ENCODE measurements around the gene CHD6.

CHD6 gene

DNA sequence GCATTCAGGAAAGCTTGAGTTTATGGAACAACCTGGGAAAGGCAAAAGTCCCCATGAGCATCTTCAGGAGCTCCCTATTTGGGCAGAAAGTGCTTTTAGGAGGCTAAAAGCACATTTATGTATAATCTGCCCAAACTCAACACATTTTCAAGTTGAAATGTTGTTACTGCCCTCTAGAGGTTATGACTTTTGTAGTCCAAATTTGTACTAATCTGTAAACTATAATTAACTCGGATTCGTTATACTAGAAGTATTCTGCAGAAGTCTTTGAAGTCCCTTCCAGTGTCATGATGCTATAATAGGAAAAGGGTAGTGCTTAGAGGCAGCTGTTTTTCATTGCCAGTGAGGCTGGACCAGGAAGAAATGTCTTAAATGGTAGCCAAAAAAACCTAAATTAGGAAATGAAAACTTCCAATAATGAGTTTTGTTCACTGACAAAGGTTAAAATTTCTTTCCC lies 206.8 kb downstream of the CHD6 start:
- TF ChIP-seq, protein P1, sequence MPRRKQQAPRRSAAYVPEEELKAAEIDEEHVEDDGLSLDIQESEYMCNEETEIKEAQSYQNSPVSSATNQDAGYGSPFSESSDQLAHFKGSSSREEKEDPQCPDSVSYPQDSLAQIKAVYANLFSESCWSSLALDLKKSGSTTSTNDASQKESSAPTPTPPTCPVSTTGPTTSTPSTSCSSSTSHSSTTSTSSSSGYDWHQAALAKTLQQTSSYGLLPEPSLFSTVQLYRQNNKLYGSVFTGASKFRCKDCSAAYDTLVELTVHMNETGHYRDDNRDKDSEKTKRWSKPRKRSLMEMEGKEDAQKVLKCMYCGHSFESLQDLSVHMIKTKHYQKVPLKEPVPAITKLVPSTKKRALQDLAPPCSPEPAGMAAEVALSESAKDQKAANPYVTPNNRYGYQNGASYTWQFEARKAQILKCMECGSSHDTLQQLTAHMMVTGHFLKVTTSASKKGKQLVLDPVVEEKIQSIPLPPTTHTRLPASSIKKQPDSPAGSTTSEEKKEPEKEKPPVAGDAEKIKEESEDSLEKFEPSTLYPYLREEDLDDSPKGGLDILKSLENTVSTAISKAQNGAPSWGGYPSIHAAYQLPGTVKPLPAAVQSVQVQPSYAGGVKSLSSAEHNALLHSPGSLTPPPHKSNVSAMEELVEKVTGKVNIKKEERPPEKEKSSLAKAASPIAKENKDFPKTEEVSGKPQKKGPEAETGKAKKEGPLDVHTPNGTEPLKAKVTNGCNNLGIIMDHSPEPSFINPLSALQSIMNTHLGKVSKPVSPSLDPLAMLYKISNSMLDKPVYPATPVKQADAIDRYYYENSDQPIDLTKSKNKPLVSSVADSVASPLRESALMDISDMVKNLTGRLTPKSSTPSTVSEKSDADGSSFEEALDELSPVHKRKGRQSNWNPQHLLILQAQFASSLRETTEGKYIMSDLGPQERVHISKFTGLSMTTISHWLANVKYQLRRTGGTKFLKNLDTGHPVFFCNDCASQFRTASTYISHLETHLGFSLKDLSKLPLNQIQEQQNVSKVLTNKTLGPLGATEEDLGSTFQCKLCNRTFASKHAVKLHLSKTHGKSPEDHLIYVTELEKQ (tag by site-specific recombination; IDR thresholded peaks at IDR 0.05; ENCODE audit: borderline replicate concordance), result no peak
- TF ChIP-seq ZNF510 (tag by site-specific recombination; IDR thresholded peaks at IDR 0.05; ENCODE audit: insufficient replicate concordance) (no peak), ZNF311 (tag by site-specific recombination; IDR thresholded peaks at IDR 0.05; ENCODE audit: borderline replicate concordance) (no peak), ZNF654 (tag by site-specific recombination; IDR thresholded peaks at IDR 0.05; ENCODE audit: low read depth) (peak; percentile 14; the same call in 1 of the 2 replicates)
- TF ChIP-seq, protein P2, sequence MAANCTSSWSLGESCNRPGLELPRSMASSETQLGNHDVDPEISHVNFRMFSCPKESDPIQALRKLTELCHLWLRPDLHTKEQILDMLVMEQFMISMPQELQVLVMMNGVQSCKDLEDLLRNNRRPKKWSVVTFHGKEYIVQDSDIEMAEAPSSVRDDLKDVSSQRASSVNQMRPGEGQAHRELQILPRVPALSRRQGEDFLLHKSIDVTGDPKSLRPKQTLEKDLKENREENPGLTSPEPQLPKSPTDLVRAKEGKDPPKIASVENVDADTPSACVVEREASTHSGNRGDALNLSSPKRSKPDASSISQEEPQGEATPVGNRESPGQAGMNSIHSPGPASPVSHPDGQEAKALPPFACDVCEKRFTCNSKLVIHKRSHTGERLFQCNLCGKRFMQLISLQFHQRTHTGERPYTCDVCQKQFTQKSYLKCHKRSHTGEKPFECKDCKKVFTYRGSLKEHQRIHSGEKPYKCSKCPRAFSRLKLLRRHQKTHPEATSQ (tag by site-specific recombination; IDR thresholded peaks at IDR 0.05), result no peak
- ChIA-PET CTCF (interaction anchor here (0.5 to 1.4 kb wide), 9 partner anchors 9 to 449 kb away, joined by 3 to 7 read pairs (median 3); partner anchors contain the start of gene EMILIN3), POLR2A (no interaction called here)
- peaks cover 5 to 98% of the 10 kb centered on the region in 2 experiments; a peak in 1 of 3 replicates for H3K36me3 ChIP-seq (ENCODE audit: control insufficient read depth in 2 of 2, insufficient read depth in 1 of 2, low read length in 2 of 2)
- no peaks in the 10 kb centered on the region for H3K4me1 ChIP-seq (ENCODE audit: control insufficient read depth, insufficient read depth, low read length)
- no peaks in the 10 kb centered on the region for H3K9me3 ChIP-seq (ENCODE audit: control insufficient read depth, insufficient read depth, low read depth, low read length)
- no peak overlapping the region for H3K4me3 ChIP-seq (ENCODE audit: low read depth, low read length)
- no peak overlapping the region for H3K27ac ChIP-seq (ENCODE audit: extremely low read depth, low read depth, low read length)

DNA sequence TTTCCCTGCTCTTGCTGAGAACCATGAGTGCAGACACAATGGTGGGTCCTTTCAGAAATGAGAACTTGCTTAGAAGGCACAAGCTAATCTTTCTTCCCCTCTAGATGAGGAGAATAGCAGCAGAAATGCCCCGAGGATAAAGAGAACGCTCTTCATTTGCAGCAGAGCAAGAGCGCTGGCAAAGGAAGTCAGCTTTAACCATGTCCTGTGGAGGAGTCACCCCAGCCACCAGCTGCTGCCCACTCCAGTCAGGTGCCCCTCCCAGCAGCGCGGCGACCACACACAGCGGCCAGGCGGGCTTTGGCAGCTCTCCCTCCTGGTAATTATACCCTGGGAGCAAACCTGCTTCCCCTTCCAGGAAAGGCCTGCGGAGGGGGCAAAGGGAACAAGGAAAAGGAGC lies 209.2 kb downstream of the CHD6 start:
- TF ChIP-seq ZSCAN16 (tag by site-specific recombination; IDR thresholded peaks at IDR 0.05) (no peak), ZFP37 (tag by site-specific recombination; IDR thresholded peaks at IDR 0.05) (no peak), HOXD13 (CRISPR knock-in tag; IDR thresholded peaks at IDR 0.05; ENCODE audit: borderline replicate concordance) (no peak), ZNF768 (tag by site-specific recombination; IDR thresholded peaks at IDR 0.05) (no peak)
- TF ChIP-seq, protein P3, sequence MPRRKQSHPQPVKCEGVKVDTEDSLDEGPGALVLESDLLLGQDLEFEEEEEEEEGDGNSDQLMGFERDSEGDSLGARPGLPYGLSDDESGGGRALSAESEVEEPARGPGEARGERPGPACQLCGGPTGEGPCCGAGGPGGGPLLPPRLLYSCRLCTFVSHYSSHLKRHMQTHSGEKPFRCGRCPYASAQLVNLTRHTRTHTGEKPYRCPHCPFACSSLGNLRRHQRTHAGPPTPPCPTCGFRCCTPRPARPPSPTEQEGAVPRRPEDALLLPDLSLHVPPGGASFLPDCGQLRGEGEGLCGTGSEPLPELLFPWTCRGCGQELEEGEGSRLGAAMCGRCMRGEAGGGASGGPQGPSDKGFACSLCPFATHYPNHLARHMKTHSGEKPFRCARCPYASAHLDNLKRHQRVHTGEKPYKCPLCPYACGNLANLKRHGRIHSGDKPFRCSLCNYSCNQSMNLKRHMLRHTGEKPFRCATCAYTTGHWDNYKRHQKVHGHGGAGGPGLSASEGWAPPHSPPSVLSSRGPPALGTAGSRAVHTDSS (tag by site-specific recombination; IDR thresholded peaks at IDR 0.05), result no peak
- ChIA-PET POLR2A (no interaction called here), CTCF (no interaction called here)
- Histone ChIP-seq H3K36me3 (ENCODE audit: control insufficient read depth in 2 of 2, insufficient read depth in 1 of 2, low read length in 2 of 2) (peaks cover 0 to 98% of the 10 kb centered on the region in 2 experiments; a peak in 1 of 3 replicates), H3K9me3 (ENCODE audit: control insufficient read depth, insufficient read depth, low read depth, low read length) (no peaks in the 10 kb centered on the region), H3K4me1 (ENCODE audit: control insufficient read depth, insufficient read depth, low read length) (no peaks in the 10 kb centered on the region), H3K4me3 (ENCODE audit: low read depth, low read length) (no peak overlapping the region), H3K27ac (ENCODE audit: extremely low read depth, low read depth, low read length) (no peak overlapping the region)

DNA sequence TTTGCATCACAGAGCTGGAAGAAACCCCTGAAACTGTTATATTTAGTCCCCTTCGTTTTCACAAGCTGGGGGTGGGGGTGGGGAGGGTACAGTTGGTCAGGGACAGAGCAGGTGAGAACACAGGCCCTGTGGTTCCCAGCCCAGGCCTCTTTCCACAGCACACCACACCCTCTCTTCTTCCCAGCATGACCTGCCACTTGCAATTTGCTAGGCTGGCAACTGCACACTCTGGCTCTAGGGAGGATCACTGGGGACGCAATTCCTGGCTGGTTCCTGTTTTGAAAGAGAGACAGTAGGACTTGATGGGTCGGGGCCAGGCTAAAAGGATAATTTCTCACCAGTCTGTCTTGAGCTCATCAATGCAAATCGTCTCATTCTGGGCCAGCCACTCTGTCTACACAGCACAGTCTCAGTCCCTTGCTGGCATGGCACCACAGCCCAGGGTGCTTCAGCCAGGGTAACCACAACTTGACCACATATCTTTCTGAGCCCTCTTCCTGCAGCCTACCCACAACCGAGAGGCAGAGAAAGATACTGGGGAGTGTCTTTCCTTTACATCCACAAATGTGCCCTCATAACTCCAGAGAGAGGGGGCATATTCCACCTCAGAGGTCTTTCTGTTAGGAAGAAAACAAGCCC lies 209.9 kb downstream of the CHD6 start:
- no peak overlapping the region for H3K4me3 ChIP-seq (ENCODE audit: low read depth, low read length)
- no peaks in the 10 kb centered on the region for H3K4me1 ChIP-seq (ENCODE audit: control insufficient read depth, insufficient read depth, low read length)
- ChIA-PET POLR2A (no interaction called here), CTCF (no interaction called here)
- peaks cover 0 to 97% of the 10 kb centered on the region in 2 experiments; a peak in 1 of 3 replicates for H3K36me3 ChIP-seq (ENCODE audit: control insufficient read depth in 2 of 2, insufficient read depth in 1 of 2, low read length in 2 of 2)
- no peaks in the 10 kb centered on the region for H3K9me3 ChIP-seq (ENCODE audit: control insufficient read depth, insufficient read depth, low read depth, low read length)
- H3K27ac ChIP-seq (ENCODE audit: extremely low read depth, low read depth, low read length), result no peak overlapping the region
- TF ChIP-seq, protein P4, sequence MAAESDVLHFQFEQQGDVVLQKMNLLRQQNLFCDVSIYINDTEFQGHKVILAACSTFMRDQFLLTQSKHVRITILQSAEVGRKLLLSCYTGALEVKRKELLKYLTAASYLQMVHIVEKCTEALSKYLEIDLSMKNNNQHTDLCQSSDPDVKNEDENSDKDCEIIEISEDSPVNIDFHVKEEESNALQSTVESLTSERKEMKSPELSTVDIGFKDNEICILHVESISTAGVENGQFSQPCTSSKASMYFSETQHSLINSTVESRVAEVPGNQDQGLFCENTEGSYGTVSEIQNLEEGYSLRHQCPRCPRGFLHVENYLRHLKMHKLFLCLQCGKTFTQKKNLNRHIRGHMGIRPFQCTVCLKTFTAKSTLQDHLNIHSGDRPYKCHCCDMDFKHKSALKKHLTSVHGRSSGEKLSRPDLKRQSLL (tag by site-specific recombination; IDR thresholded peaks at IDR 0.05), result no peak
- no peak for TF ChIP-seq ZNF211 (tag by site-specific recombination; IDR thresholded peaks at IDR 0.05; ENCODE audit: low read depth)
- TF ChIP-seq, protein P5, sequence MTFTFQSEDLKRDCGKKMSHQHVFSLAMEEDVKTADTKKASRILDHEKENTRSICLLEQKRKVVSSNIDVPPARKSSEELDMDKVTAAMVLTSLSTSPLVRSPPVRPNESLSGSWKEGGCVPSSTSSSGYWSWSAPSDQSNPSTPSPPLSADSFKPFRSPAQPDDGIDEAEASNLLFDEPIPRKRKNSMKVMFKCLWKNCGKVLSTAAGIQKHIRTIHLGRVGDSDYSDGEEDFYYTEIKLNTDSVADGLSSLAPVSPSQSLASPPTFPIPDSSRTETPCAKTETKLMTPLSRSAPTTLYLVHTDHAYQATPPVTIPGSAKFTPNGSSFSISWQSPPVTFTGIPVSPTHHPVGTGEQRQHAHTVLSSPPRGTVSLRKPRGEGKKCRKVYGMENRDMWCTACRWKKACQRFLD (tag by site-specific recombination; IDR thresholded peaks at IDR 0.05), result no peak
- TF ChIP-seq BCL11A (tag by site-specific recombination; IDR thresholded peaks at IDR 0.05; ENCODE audit: low read depth), result no peak
- no peak for TF ChIP-seq ZFHX2 (tag by site-specific recombination; conservative IDR thresholded peaks at IDR 0.05)
- TF ChIP-seq ZNF274 (IDR thresholded peaks at IDR 0.05; ENCODE audit: low read length), result no peak
- no peak for TF ChIP-seq ZNF274 (tag by site-specific recombination; IDR thresholded peaks at IDR 0.05; ENCODE audit: borderline replicate concordance)
- no peak for TF ChIP-seq ZNF426 (tag by site-specific recombination; IDR thresholded peaks at IDR 0.05)
- no peak for TF ChIP-seq OSR2 (tag by site-specific recombination; IDR thresholded peaks at IDR 0.05)
- TF ChIP-seq, protein P6, sequence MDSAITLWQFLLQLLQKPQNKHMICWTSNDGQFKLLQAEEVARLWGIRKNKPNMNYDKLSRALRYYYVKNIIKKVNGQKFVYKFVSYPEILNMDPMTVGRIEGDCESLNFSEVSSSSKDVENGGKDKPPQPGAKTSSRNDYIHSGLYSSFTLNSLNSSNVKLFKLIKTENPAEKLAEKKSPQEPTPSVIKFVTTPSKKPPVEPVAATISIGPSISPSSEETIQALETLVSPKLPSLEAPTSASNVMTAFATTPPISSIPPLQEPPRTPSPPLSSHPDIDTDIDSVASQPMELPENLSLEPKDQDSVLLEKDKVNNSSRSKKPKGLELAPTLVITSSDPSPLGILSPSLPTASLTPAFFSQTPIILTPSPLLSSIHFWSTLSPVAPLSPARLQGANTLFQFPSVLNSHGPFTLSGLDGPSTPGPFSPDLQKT (IDR thresholded peaks at IDR 0.05; ENCODE audit: borderline replicate concordance, low read depth, low read length), result no peak
- TF ChIP-seq ZNF391 (tag by site-specific recombination; IDR thresholded peaks at IDR 0.05; ENCODE audit: borderline replicate concordance, low read depth), result no peak
